HCT116 (cell line): ENCODE measurements around the gene GPR78. TPM values are rescaled to one million over a fixed set of nuclear protein-coding genes. Genes with fewer than 3 reads are reported as not detected.

ENCODE experiments used
- ATAC-seq: fragments of 200-7000 bp; cut with Tn5 transposase; 2 replicates; pipeline ENCODE4 v1.9.1; 2020; ENCODE audit warnings: mild to moderate bottlenecking, moderate library complexity
- BruUV-seq: library from RNA; stranded (reverse); fragments of 400-500 nt; replicated peaks from 2 replicates; lab custom pipeline; 2021; lab: Mats Ljungman, UMichigan
- CTCF ChIA-PET: fragments of 300-600 bp; sonication (Branson Sonifier 250); formaldehyde crosslinking; loops from one replicate; lab custom pipeline; 2021; ENCODE audit warnings: antibody characterized with exemption; lab: Charles Lee
- POLR2A ChIA-PET: fragments of 300-600, 350-600 bp; sonication (Branson Sonifier 250); formaldehyde crosslinking; loops from one replicate; lab custom pipeline; 2021; ENCODE audit warnings: antibody characterized with exemption; lab: Charles Lee
- RAD21 ChIA-PET, 2 experiments: fragments of 300-600 bp; sonication (Branson Sonifier 250); formaldehyde crosslinking; loops; one replicate each; lab custom pipeline; 2023; ENCODE audit warnings: low total read pairs in 2 of 2; ENCODE audit not compliant: uncharacterized antibody in 2 of 2, unreplicated experiment in 2 of 2, low non-redundant PET in 1 of 2; lab: Charles Lee
- DNase-seq: peaks from one replicate; pipeline ENCODE4 v3.0.0-alpha.2; 2010; ENCODE audit warnings: low read depth, low spot score
- H2AFZ ChIP-seq: fragments of 200-600 bp; shearing (Covaris generic), sonication (generic); 2 replicates; pipeline ENCODE4 v1.6.1; 2017; ENCODE audit warnings: low read depth, mixed run types, mixed read lengths, antibody characterized with exemption, low read length; ENCODE audit not compliant: poor library complexity, severe bottlenecking
- H3K27ac ChIP-seq: 2 replicates; pipeline ENCODE4 v1.5.1; 2012; ENCODE audit warnings: low read depth, low read length
- H3K27me3 ChIP-seq: fragments of 200-600 bp; sonication (generic); 2 replicates; pipeline ENCODE4 v1.6.1; 2016; ENCODE audit warnings: mixed run types, low read length, mixed read lengths; ENCODE audit not compliant: insufficient read depth
- H3K36me3 ChIP-seq, 2 experiments: fragments of 200-500 bp in 1 of 2; fragments of 200-600 bp in 1 of 2; sonication (Bioruptor generic) in 1 of 2; sonication (generic) in 1 of 2; 2 replicates each; pipeline versions ENCODE4 v1.5.1 to v1.6.1; 2014 to 2016; ENCODE audit warnings: low read length in 2 of 2, inconsistent platforms in 1 of 2, mixed read lengths in 1 of 2, mixed run types in 1 of 2; ENCODE audit not compliant: insufficient read depth in 2 of 2, control insufficient read depth in 1 of 2
- H3K4me1 ChIP-seq, 2 experiments: fragments of 200-600 bp in 1 of 2; sonication (generic) in 1 of 2; 2 replicates each; pipeline versions ENCODE4 v1.5.1 to v1.6.1; 2012 to 2017; ENCODE audit warnings: low read length in 2 of 2, inconsistent platforms in 1 of 2, mild to moderate bottlenecking in 1 of 2, mixed read lengths in 1 of 2, mixed run types in 1 of 2, moderate library complexity in 1 of 2; ENCODE audit not compliant: insufficient read depth in 2 of 2, control insufficient read depth in 1 of 2
- H3K4me2 ChIP-seq: fragments of 200-600 bp; sonication (generic); 2 replicates; pipeline ENCODE4 v1.6.1; 2017; ENCODE audit warnings: mixed run types, low read length, mixed read lengths
- H3K4me3 ChIP-seq, 2 experiments: fragments of 200-600 bp in 1 of 2; sonication (generic) in 1 of 2; replicated peaks in 1 of 2; 2 replicates each; pipeline ENCODE4 v1.5.1; 2011 to 2016; ENCODE audit warnings: low read length in 2 of 2, control low read depth in 1 of 2, low read depth in 1 of 2, mild to moderate bottlenecking in 1 of 2, mixed read lengths in 1 of 2, mixed run types in 1 of 2
- H3K79me2 ChIP-seq: fragments of 200-600 bp; sonication (generic); 2 replicates; pipeline ENCODE4 v1.6.1; 2017; ENCODE audit warnings: mild to moderate bottlenecking, mixed run types, low read length, moderate library complexity, mixed read lengths; ENCODE audit not compliant: insufficient read depth
- H3K9ac ChIP-seq: fragments of 200-600 bp; sonication (generic); 2 replicates; pipeline ENCODE4 v1.6.1; 2016; ENCODE audit warnings: low read length, mixed read lengths
- H3K9me2 ChIP-seq: fragments of 200-600 bp; sonication (generic), shearing (Covaris generic); 2 replicates; pipeline ENCODE4 v1.6.1; 2017; ENCODE audit warnings: mixed run types, mild to moderate bottlenecking, moderate library complexity; ENCODE audit not compliant: insufficient read depth
- H3K9me3 ChIP-seq, 2 experiments: fragments of 200-500 bp in 1 of 2; fragments of 200-600 bp in 1 of 2; sonication (Bioruptor generic) in 1 of 2; sonication (generic) in 1 of 2; 2 replicates each; pipeline ENCODE4 v1.6.1; 2014 to 2017; ENCODE audit warnings: low read length in 2 of 2, mixed read lengths in 2 of 2, inconsistent platforms in 1 of 2, low read depth in 1 of 2, mild to moderate bottlenecking in 1 of 2, mixed run types in 1 of 2, moderate library complexity in 1 of 2; ENCODE audit not compliant: control insufficient read depth in 1 of 2, insufficient read depth in 1 of 2
- H4K20me1 ChIP-seq: fragments of 200-600 bp; sonication (generic), shearing (Covaris generic); 2 replicates; pipeline ENCODE4 v1.6.1; 2017; ENCODE audit warnings: mixed run types, mild to moderate bottlenecking, moderate library complexity; ENCODE audit not compliant: insufficient read depth
- CBX3 ChIP-seq: IDR thresholded peaks from 2 replicates; pipeline ENCODE4 v1.6.1; 2012; ENCODE audit warnings: low read depth
- CEBPB ChIP-seq: IDR thresholded peaks from 2 replicates; pipeline ENCODE4 v1.6.1; 2012; ENCODE audit warnings: low read depth
- EGR1 ChIP-seq: IDR thresholded peaks from 2 replicates; pipeline ENCODE4 v1.6.1; 2012; ENCODE audit warnings: low read depth
- EZH2phosphoT487 ChIP-seq: fragments of 200-600 bp; IDR thresholded peaks from 2 replicates; pipeline ENCODE4 v1.6.1; 2018; ENCODE audit warnings: antibody characterized with exemption, borderline replicate concordance
- POLR2A ChIP-seq: IDR thresholded peaks from 2 replicates; pipeline ENCODE4 v1.7.0; 2011; ENCODE audit warnings: borderline replicate concordance; ENCODE audit not compliant: insufficient read depth, insufficient read length; ENCODE audit errors: extremely low read depth
- RAD21 ChIP-seq: IDR thresholded peaks from 2 replicates; pipeline ENCODE4 v1.6.1; 2012; ENCODE audit warnings: low read depth, mild to moderate bottlenecking
- REST ChIP-seq: IDR thresholded peaks from 2 replicates; pipeline ENCODE4 v1.6.1; 2012; ENCODE audit warnings: low read depth
- SP1 ChIP-seq: IDR thresholded peaks from 2 replicates; pipeline ENCODE4 v1.6.1; 2012; ENCODE audit warnings: low read depth
- SRF ChIP-seq: IDR thresholded peaks from 2 replicates; pipeline ENCODE4 v1.6.1; 2012; ENCODE audit warnings: low read depth
- ZBTB33 ChIP-seq: IDR thresholded peaks from 2 replicates; pipeline ENCODE4 v1.6.1; 2011; ENCODE audit warnings: mild to moderate bottlenecking, low read length, moderate library complexity; ENCODE audit not compliant: insufficient replicate concordance; ENCODE audit errors: extremely low read depth
- ZNF274 ChIP-seq: fragments of 200-500 bp; sonication (Bioruptor generic); IDR thresholded peaks from 2 replicates; pipeline ENCODE4 v1.6.1; 2014; ENCODE audit warnings: mild to moderate bottlenecking, low read depth, low read length, inconsistent platforms
- intact Hi-C: fragments of 100-400 bp; cut with micrococcal nuclease; formaldehyde crosslinking; loops from 2 replicates; pipeline ENCODE4 v1.10.0; 2022
- total RNA-seq: library from RNA; stranded (reverse); gene quantifications from one replicate; pipeline ENCODE4 v1.2.1, GENCODE V29; 2021; ENCODE audit not compliant: unreplicated experiment
- TF ChIP-seq, protein P1 (sequence below): IDR thresholded peaks from 2 replicates; pipeline ENCODE4 v1.6.1; 2012
- TF ChIP-seq, protein P2 (sequence below), 3 experiments: fragments of 200-600 bp in 1 of 3; sonication (generic) in 1 of 3; IDR thresholded peaks in 2 of 3; conservative IDR thresholded peaks in 1 of 3; 2 replicates each; pipeline ENCODE4 v1.5.1; 2012 to 2017; ENCODE audit warnings: low read depth in 2 of 3, low read length in 2 of 3, antibody characterized with exemption in 1 of 3, borderline replicate concordance in 1 of 3, control low read depth in 1 of 3, mild to moderate bottlenecking in 1 of 3, mixed read lengths in 1 of 3, mixed run types in 1 of 3, moderate library complexity in 1 of 3; ENCODE audit not compliant: insufficient read depth in 1 of 3

The GPR78 gene
- total RNA-seq, 1 experiment from 2014 or later, result not detected

DNA sequence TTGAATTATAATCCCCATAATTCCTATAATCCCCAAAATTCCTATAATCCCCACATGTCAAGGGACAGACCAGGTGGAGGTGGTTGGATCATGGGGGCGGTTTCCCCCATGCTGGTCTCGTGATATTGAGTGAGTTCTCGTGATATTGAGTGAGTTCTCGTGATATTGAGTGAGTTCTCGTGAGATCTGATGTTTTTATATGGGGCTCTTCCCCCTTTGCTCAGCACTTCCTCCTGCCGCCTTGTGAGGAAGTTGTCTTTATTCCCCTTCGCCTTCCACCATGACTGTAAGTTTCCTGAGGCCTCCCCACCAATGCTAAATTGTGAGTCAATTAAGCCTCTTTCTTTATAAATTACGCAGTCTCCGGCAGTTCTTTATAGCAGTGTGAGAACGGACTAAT, 36.6 kb upstream of the GPR78 start:
- no peak for ATAC-seq
- H4K20me1 ChIP-seq, result no peaks in the 10 kb centered on the region
- no peak overlapping the region for H3K4me3 ChIP-seq
- H3K9me3 ChIP-seq, result no peaks in the 10 kb centered on the region
- no peak overlapping the region for H3K4me2 ChIP-seq
- RAD21 ChIA-PET, result no interaction called here
- H3K9me2 ChIP-seq, result no peaks in the 10 kb centered on the region
- no peak overlapping the region for H3K27ac ChIP-seq
- H2AFZ ChIP-seq, result no peak overlapping the region
- CTCF ChIA-PET, result no interaction called here
- DNase-seq, result no peak
- BruUV-seq, result no TSS peak
- H3K36me3 ChIP-seq, result no peaks in the 10 kb centered on the region
- H3K79me2 ChIP-seq, result no peaks in the 10 kb centered on the region
- TF ChIP-seq ZNF274, result no peak
- no peak for TF ChIP-seq ZBTB33
- TF ChIP-seq CEBPB, result no peak
- TF ChIP-seq CBX3, result no peak
- no peak for TF ChIP-seq RAD21
- TF ChIP-seq EZH2phosphoT487, result no peak
- TF ChIP-seq, protein P1, sequence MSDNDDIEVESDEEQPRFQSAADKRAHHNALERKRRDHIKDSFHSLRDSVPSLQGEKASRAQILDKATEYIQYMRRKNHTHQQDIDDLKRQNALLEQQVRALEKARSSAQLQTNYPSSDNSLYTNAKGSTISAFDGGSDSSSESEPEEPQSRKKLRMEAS, result no peak
- TF ChIP-seq, protein P2, sequence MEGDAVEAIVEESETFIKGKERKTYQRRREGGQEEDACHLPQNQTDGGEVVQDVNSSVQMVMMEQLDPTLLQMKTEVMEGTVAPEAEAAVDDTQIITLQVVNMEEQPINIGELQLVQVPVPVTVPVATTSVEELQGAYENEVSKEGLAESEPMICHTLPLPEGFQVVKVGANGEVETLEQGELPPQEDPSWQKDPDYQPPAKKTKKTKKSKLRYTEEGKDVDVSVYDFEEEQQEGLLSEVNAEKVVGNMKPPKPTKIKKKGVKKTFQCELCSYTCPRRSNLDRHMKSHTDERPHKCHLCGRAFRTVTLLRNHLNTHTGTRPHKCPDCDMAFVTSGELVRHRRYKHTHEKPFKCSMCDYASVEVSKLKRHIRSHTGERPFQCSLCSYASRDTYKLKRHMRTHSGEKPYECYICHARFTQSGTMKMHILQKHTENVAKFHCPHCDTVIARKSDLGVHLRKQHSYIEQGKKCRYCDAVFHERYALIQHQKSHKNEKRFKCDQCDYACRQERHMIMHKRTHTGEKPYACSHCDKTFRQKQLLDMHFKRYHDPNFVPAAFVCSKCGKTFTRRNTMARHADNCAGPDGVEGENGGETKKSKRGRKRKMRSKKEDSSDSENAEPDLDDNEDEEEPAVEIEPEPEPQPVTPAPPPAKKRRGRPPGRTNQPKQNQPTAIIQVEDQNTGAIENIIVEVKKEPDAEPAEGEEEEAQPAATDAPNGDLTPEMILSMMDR (IDR thresholded peaks at IDR 0.05 in 2 of 3, conservative IDR thresholded peaks at IDR 0.05 in 1 of 3; ENCODE audit: borderline replicate concordance in 1 of 3, insufficient read depth in 1 of 3, low read depth in 2 of 3, low read length in 2 of 3), result no peak
- TF ChIP-seq SP1, result no peak
- TF ChIP-seq EGR1, result no peak
- no peak for TF ChIP-seq POLR2A
- no peak for TF ChIP-seq SRF
- TF ChIP-seq REST, result no peak
- peaks cover 7 to 35% of the 10 kb centered on the region in 2 experiments for H3K4me1 ChIP-seq
- intact Hi-C loops, result no loop called here
- no peaks in the 10 kb centered on the region for H3K27me3 ChIP-seq
- no peak overlapping the region for H3K9ac ChIP-seq
- POLR2A ChIA-PET, result no interaction called here
